ENCODE measurements around the gene ATP6AP1.

- TF ChIP-seq POLR2AphosphoS5 (IDR thresholded peaks at IDR 0.05; ENCODE audit: low read depth, low read length) (peak; percentile 100), POLR2A (IDR thresholded peaks at IDR 0.05; ENCODE audit: low read depth, low read length) (peak; percentile 100)
Measured at GRCh38 chrX:154397888-154398667, 30.4 kb upstream of the ATP6AP1 start, which contains the start of gene RPL10.

Measured in GM12892 (cell line).